Inflammatory macrophage (primary cell): Measurements from ENCODE around the gene CP.
"Not testable (repeated sequence)": the region's sequence is repeated elsewhere in the genome, so short reads cannot be mapped to it uniquely, and the experiment has no call there.

Experiments
- DNase-seq, 2 donors: peaks; one replicate each; pipeline ENCODE4 v3.0.0-alpha.2; 2020 to 2022
- total RNA-seq, 18 experiments: gene quantifications; one replicate each; lab custom pipeline; 2026; ENCODE audit warnings: mixed read lengths in 6 of 18, inconsistent platforms in 2 of 18; lab: John Stamatoyannopoulos, UW

Gene CP
- total RNA-seq: 0 to 1.2 (median 0.18) reads per million in 18 experiments

- DNase-seq: peak in 1 of 2 donors; percentile 14
These were observed at the start of gene CP for GRCh38 chr3:149221783-149222517. TSS of gene CP (minus strand) at chr3:149221829. CDS start at chr3:149221792, 37 bp downstream.

- no peak for DNase-seq
These were observed 48.6 kb upstream of the CP start for GRCh38 chr3:149270180-149270579.

GRCh38 chr3:149269687-149270086 is 48.1 kb upstream of the CP start:
- no peak for DNase-seq

GRCh38 chr3:149267565-149267964 is 45.9 kb upstream of the CP start:
- DNase-seq: no peak

GRCh38 chr3:149266736-149267135 is 45.1 kb upstream of the CP start:
- DNase-seq: no peak

- no peak for DNase-seq
These were observed 42.2 kb upstream of the CP start for GRCh38 chr3:149263856-149264255.

- DNase-seq: no peak
These were observed 37.1 kb upstream of the CP start for GRCh38 chr3:149258714-149259113.

GRCh38 chr3:149258298-149258697 is 36.7 kb upstream of the CP start:
- DNase-seq: no peak

GRCh38 chr3:149252272-149252671 is 30.6 kb upstream of the CP start:
- peak; percentile 15 to 22 for DNase-seq

- no peak for DNase-seq
These were observed 29.6 kb upstream of the CP start for GRCh38 chr3:149251186-149251585.

- no peak for DNase-seq
These were observed 26.5 kb upstream of the CP start for GRCh38 chr3:149247929-149248691.

GRCh38 chr3:149247008-149247710 is 25.5 kb upstream of the CP start:
- no peak for DNase-seq

GRCh38 chr3:149245738-149246451 is 24.3 kb upstream of the CP start:
- peak; percentile 61 to 74 for DNase-seq

GRCh38 chr3:149243540-149243939 is 21.9 kb upstream of the CP start:
- peak; percentile 63 to 71 for DNase-seq

GRCh38 chr3:149239357-149239936 is 17.8 kb upstream of the CP start:
- DNase-seq: no peak

GRCh38 chr3:149238268-149238667 is 16.6 kb upstream of the CP start:
- DNase-seq: not testable (repeated sequence)

GRCh38 chr3:149235599-149236424 is 14.2 kb upstream of the CP start:
- DNase-seq: no peak

GRCh38 chr3:149234671-149235245 is 13.1 kb upstream of the CP start:
- DNase-seq: no peak

- DNase-seq: no peak
These were observed 11.7 kb upstream of the CP start for GRCh38 chr3:149233323-149233722.

GRCh38 chr3:149231871-149232270 is 10.2 kb upstream of the CP start:
- peak in 1 of 2 donors; percentile 35 for DNase-seq
